GM12878 (cell line): ENCODE measurements around the gene FANCG. TPM values are rescaled to one million over a fixed set of nuclear protein-coding genes. Genes with fewer than 3 reads are reported as not detected.

Experiments
- ATAC-seq: fragments of 200-7000 bp; cut with Tn5 transposase; 3 replicates; pipeline ENCODE4 v1.9.1; 2020; ENCODE audit warnings: mild to moderate bottlenecking, moderate library complexity
- BruUV-seq: library from RNA; stranded (reverse); fragments of 400-500 nt; replicated peaks from 2 replicates; lab custom pipeline; 2021; lab: Mats Ljungman, UMichigan
- CTCF ChIA-PET: fragments of 300-600 bp; sonication (Branson Sonifier 250); formaldehyde crosslinking; extraction: SDS; loops from one replicate; lab custom pipeline; 2021; ENCODE audit warnings: inconsistent platforms; lab: Yijun Ruan, JAX
- POLR2A ChIA-PET: fragments of 350-600 bp; formaldehyde crosslinking; extraction: SDS; loops from one replicate; lab custom pipeline; 2021; ENCODE audit warnings: inconsistent platforms; lab: Charles Lee
- RAD21 ChIA-PET: fragments of 300-600 bp; sonication (Branson Sonifier 250); formaldehyde crosslinking; loops from one replicate; lab custom pipeline; 2023; ENCODE audit warnings: antibody characterized with exemption; ENCODE audit not compliant: unreplicated experiment; lab: Charles Lee
- SMC1A ChIA-PET: fragments of 300-600 bp; sonication (Branson Sonifier 250); formaldehyde crosslinking; loops from one replicate; lab custom pipeline; 2023; ENCODE audit not compliant: unreplicated experiment, uncharacterized antibody; lab: Charles Lee
- DNase-seq: peaks from one replicate; pipeline ENCODE4 v3.0.0-alpha.2; 2011; ENCODE audit warnings: low read depth, low spot score
- FAIRE-seq: peaks from 3 replicates; lab custom pipeline; 2011; peaks lifted over from hg19 to GRCh38; lab: Jason Lieb, UNC
- H2AFZ ChIP-seq: 2 replicates; pipeline ENCODE4 v1.6.0; 2011; ENCODE audit warnings: low read depth, low read length, control low read depth; ENCODE audit not compliant: control insufficient read depth
- H3K27ac ChIP-seq: 2 replicates; pipeline ENCODE4 v1.5.1; 2011; ENCODE audit warnings: control low read depth; ENCODE audit not compliant: control insufficient read depth, insufficient read depth
- H3K27me3 ChIP-seq, 2 experiments: replicated peaks in 1 of 2; 2 replicates each; pipeline versions ENCODE4 v1.6.0 to v1.6.1; 2011; ENCODE audit warnings: low read length in 1 of 2; ENCODE audit not compliant: control insufficient read depth in 2 of 2, insufficient read depth in 2 of 2
- H3K36me3 ChIP-seq, 2 experiments: 2 replicates each; pipeline ENCODE4 v1.5.1; 2011; ENCODE audit warnings: low read length in 1 of 2; ENCODE audit not compliant: control insufficient read depth in 2 of 2, insufficient read depth in 2 of 2
- H3K4me1 ChIP-seq: 2 replicates; pipeline ENCODE4 v1.6.1; 2011; ENCODE audit warnings: mild to moderate bottlenecking, low read length, moderate library complexity, mixed read lengths; ENCODE audit not compliant: control insufficient read depth, insufficient read depth
- H3K4me2 ChIP-seq: 2 replicates; pipeline ENCODE4 v1.6.0; 2011; ENCODE audit warnings: control low read depth; ENCODE audit not compliant: control insufficient read depth, insufficient read depth
- H3K4me3 ChIP-seq: fragments of 200-600 bp; sonication (generic); 2 replicates; pipeline ENCODE4 v1.5.1; 2016
- H3K79me2 ChIP-seq: 2 replicates; pipeline ENCODE4 v1.6.0; 2011; ENCODE audit warnings: low read length; ENCODE audit not compliant: control insufficient read depth, insufficient read depth
- H3K9ac ChIP-seq: 2 replicates; pipeline ENCODE4 v1.8.0; 2011; ENCODE audit warnings: low read length, control low read depth, mixed read lengths; ENCODE audit not compliant: control insufficient read depth, insufficient read depth
- H3K9me3 ChIP-seq: replicated peaks from 3 replicates; pipeline ENCODE4 v1.5.1; 2011; ENCODE audit warnings: mild to moderate bottlenecking, low read length; ENCODE audit not compliant: control insufficient read depth, insufficient read depth
- H4K20me1 ChIP-seq: 2 replicates; pipeline ENCODE4 v1.6.0; 2011; ENCODE audit not compliant: control insufficient read depth, insufficient read depth
- BRCA1 ChIP-seq: IDR thresholded peaks from 2 replicates; pipeline ENCODE4 v1.6.1; 2011; ENCODE audit warnings: low read depth, low read length, improper control_type of control experiment
- SMAD1 ChIP-seq: fragments of 450-650 bp; IDR thresholded peaks from 2 replicates; pipeline ENCODE4 v1.6.1; 2018; ENCODE audit warnings: mild to moderate bottlenecking, low read depth; ENCODE audit not compliant: partially characterized antibody
- SMARCA5 ChIP-seq: fragments of 450-650 bp; IDR thresholded peaks from 2 replicates; pipeline ENCODE4 v1.6.1; 2017; ENCODE audit warnings: mild to moderate bottlenecking
- WGBS: methylation state at CpG from one replicate; pipeline ENCODE4 v1.1.6; 2016; ENCODE audit warnings: low lambda C conversion rate; ENCODE audit not compliant: insufficient replicate concordance, insufficient coverage; ENCODE audit errors: missing lambda C conversion rate; 5-methylcytosine and 5-hydroxymethylcytosine counted together
- in situ Hi-C: fragments of 300-500 bp; cut with MboI; formaldehyde crosslinking; loops from 9 replicates; pipeline ENCODE4 v1.14.3; 2018; ENCODE audit warnings: mixed read lengths
- intact Hi-C: fragments of 100-400 bp; cut with micrococcal nuclease; formaldehyde crosslinking; loops from one replicate; pipeline ENCODE4 v1.14.2; 2022; ENCODE audit not compliant: unreplicated experiment
- polyA plus RNA-seq, 11 experiments: library from polyadenylated mRNA; depleted of rRNA in 4 of 11; unstranded in 6 of 11; stranded (reverse) in 5 of 11; fragments of >200 nt; fragmentation: Nextera tagmentation in 4 of 11; fragmentation: Illumina TruSeq in 1 of 11; extraction: Ambion mirVana in 4 of 11; extraction: Trizol in 1 of 11; gene quantifications; 1 replicate in 1 of 11; 2 replicates in 10 of 11; pipeline versions ENCODE4 v1.2.1 to v1.2.3, GENCODE V29; 2011 to 2016; ENCODE audit warnings: inconsistent platforms in 2 of 11, missing spikeins in 2 of 11, low read depth in 1 of 11
- total RNA-seq, 4 experiments: library from RNA; depleted of rRNA in 3 of 4; stranded (reverse); fragments of >200 nt in 3 of 4; fragmentation: Illumina TruSeq in 1 of 4; extraction: Trizol in 1 of 4; gene quantifications; 2 replicates each; pipeline versions ENCODE4 v1.2.1 to v1.2.3, GENCODE V29; 2013 to 2021
- TF ChIP-seq, protein P1 (sequence below): IDR thresholded peaks from 2 replicates; pipeline ENCODE4 v1.6.1; 2011; ENCODE audit warnings: low read depth, low read length, improper control_type of control experiment, borderline replicate concordance
- TF ChIP-seq, protein P2 (sequence below): fragments of 450-650 bp; IDR thresholded peaks from 2 replicates; pipeline ENCODE4 v1.6.1; 2017; ENCODE audit warnings: mild to moderate bottlenecking, moderate library complexity
- TF ChIP-seq, protein P3 (sequence below): IDR thresholded peaks from 2 replicates; pipeline ENCODE4 v1.6.1; 2011; ENCODE audit warnings: borderline replicate concordance, low read depth, mild to moderate bottlenecking, moderate library complexity, low read length; ENCODE audit not compliant: insufficient read depth, poor library complexity, severe bottlenecking

FANCG gene
- total and polyA plus RNA-seq, 10 of the 15 experiments (the other 5 are each of a cell fraction or from before 2014, with no cell fraction given) = 16.4 to 78.7 (median 45.4) TPM

DNA sequence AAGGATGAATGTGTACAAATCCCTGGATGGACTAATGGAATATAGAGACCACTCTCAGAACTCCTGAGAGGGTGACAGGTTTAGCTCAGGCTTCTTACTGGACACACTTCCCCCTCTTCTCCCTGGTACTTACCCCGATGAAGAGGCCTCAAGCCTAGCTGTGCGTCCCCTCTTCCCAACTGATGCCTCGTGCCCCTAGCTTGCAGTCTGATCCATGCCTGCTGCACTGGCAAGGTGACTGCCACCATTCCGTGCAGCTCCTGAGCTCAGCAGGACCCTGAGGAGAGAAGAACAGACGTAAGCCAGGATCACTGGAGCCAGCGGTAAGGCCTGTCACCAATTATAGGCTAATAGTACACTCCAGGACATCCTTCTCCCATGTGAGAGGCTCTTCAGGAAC is 28.7 kb upstream of the FANCG start:
- SMC1A ChIA-PET = interaction anchor here (1.3 kb wide), 1 partner anchor 12 kb away, joined by 3 read pairs; the partner anchor contains the start of gene PIGO
- intact Hi-C loops (no loop called here), in situ Hi-C loops (loop anchor here (10.0 kb wide), 2 partner anchors 626 to 706 kb away; partner anchors contain the start of genes CREB3, HINT2, SPAG8 and TLN1)
- TF ChIP-seq, protein P1, sequence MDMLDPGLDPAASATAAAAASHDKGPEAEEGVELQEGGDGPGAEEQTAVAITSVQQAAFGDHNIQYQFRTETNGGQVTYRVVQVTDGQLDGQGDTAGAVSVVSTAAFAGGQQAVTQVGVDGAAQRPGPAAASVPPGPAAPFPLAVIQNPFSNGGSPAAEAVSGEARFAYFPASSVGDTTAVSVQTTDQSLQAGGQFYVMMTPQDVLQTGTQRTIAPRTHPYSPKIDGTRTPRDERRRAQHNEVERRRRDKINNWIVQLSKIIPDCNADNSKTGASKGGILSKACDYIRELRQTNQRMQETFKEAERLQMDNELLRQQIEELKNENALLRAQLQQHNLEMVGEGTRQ = no peak
- TF ChIP-seq BRCA1 (no peak), SMAD1 (no peak), SMARCA5 (no peak)
- TF ChIP-seq, protein P2, sequence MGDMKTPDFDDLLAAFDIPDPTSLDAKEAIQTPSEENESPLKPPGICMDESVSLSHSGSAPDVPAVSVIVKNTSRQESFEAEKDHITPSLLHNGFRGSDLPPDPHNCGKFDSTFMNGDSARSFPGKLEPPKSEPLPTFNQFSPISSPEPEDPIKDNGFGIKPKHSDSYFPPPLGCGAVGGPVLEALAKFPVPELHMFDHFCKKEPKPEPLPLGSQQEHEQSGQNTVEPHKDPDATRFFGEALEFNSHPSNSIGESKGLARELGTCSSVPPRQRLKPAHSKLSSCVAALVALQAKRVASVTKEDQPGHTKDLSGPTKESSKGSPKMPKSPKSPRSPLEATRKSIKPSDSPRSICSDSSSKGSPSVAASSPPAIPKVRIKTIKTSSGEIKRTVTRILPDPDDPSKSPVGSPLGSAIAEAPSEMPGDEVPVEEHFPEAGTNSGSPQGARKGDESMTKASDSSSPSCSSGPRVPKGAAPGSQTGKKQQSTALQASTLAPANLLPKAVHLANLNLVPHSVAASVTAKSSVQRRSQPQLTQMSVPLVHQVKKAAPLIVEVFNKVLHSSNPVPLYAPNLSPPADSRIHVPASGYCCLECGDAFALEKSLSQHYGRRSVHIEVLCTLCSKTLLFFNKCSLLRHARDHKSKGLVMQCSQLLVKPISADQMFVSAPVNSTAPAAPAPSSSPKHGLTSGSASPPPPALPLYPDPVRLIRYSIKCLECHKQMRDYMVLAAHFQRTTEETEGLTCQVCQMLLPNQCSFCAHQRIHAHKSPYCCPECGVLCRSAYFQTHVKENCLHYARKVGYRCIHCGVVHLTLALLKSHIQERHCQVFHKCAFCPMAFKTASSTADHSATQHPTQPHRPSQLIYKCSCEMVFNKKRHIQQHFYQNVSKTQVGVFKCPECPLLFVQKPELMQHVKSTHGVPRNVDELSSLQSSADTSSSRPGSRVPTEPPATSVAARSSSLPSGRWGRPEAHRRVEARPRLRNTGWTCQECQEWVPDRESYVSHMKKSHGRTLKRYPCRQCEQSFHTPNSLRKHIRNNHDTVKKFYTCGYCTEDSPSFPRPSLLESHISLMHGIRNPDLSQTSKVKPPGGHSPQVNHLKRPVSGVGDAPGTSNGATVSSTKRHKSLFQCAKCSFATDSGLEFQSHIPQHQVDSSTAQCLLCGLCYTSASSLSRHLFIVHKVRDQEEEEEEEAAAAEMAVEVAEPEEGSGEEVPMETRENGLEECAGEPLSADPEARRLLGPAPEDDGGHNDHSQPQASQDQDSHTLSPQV = no peak
- TF ChIP-seq, protein P3, sequence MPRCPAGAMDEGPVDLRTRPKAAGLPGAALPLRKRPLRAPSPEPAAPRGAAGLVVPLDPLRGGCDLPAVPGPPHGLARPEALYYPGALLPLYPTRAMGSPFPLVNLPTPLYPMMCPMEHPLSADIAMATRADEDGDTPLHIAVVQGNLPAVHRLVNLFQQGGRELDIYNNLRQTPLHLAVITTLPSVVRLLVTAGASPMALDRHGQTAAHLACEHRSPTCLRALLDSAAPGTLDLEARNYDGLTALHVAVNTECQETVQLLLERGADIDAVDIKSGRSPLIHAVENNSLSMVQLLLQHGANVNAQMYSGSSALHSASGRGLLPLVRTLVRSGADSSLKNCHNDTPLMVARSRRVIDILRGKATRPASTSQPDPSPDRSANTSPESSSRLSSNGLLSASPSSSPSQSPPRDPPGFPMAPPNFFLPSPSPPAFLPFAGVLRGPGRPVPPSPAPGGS = no peak
- H3K4me2 ChIP-seq = no peak overlapping the region
- ATAC-seq = no peak
- H3K36me3 ChIP-seq = peaks cover 2% of the 10 kb centered on the region in 2 experiments; a peak in 3 of 4 replicates
- no peak overlapping the region for H2AFZ ChIP-seq
- 48% methylated on average over 6 of the region's 6 CpGs for WGBS
- no TSS peak for BruUV-seq
- POLR2A ChIA-PET = no interaction called here
- no peak overlapping the region for H3K9ac ChIP-seq
- CTCF ChIA-PET = interaction anchor here (1.8 kb wide), 1 partner anchor 11 kb away, joined by 7 read pairs; the partner anchor contains the start of gene PIGO
- no peaks in the 10 kb centered on the region for H3K27me3 ChIP-seq
- no peaks in the 10 kb centered on the region for H3K79me2 ChIP-seq
- no peak for FAIRE-seq
- RAD21 ChIA-PET = no interaction called here
- no peaks in the 10 kb centered on the region for H3K9me3 ChIP-seq
- DNase-seq = no peak
- H3K27ac ChIP-seq = no peak overlapping the region
- no peak overlapping the region for H3K4me3 ChIP-seq
- H4K20me1 ChIP-seq = no peaks in the 10 kb centered on the region
- H3K4me1 ChIP-seq = peaks cover 10% of the 10 kb centered on the region
